NCI-H128 (cell line): ENCODE results near the gene DUSP22.
"Not testable (repeated sequence)": the region's sequence is repeated elsewhere in the genome, so short reads cannot be mapped to it uniquely, and the experiment has no call there.

Experiments used
- DNase-seq: peaks from one replicate; lab custom pipeline; 2025; ENCODE audit not compliant: unreplicated experiment; lab: John Stamatoyannopoulos, UW

The DUSP22 gene

GRCh38 chr6:322940-323729 lies 30.8 kb downstream of the DUSP22 start:
- no peak for DNase-seq

- DNase-seq = no peak
These were observed 31.4 kb downstream of the DUSP22 start for GRCh38 chr6:323730-324088.

GRCh38 chr6:324116-324728 lies 31.9 kb downstream of the DUSP22 start:
- DNase-seq = no peak

GRCh38 chr6:324729-325125 lies 32.4 kb downstream of the DUSP22 start:
- DNase-seq = no peak

- not testable (repeated sequence) for DNase-seq
These were observed 33.0 kb downstream of the DUSP22 start for GRCh38 chr6:325161-325860.

- not testable (repeated sequence) for DNase-seq
These were observed 33.8 kb downstream of the DUSP22 start for GRCh38 chr6:326066-326465.

- no peak for DNase-seq
These were observed 34.7 kb downstream of the DUSP22 start for GRCh38 chr6:326896-327537.

GRCh38 chr6:327538-328116 lies 35.3 kb downstream of the DUSP22 start:
- no peak for DNase-seq

- DNase-seq = no peak
These were observed 35.9 kb downstream of the DUSP22 start for GRCh38 chr6:328136-328670.

- no peak for DNase-seq
These were observed 36.6 kb downstream of the DUSP22 start for GRCh38 chr6:328924-329323.

- no peak for DNase-seq
These were observed 37.8 kb downstream of the DUSP22 start for GRCh38 chr6:329888-330691.

- DNase-seq = no peak
These were observed 38.7 kb downstream of the DUSP22 start for GRCh38 chr6:330948-331347.

- no peak for DNase-seq
These were observed 39.6 kb downstream of the DUSP22 start for GRCh38 chr6:331622-332521.

GRCh38 chr6:332671-333070 lies 40.4 kb downstream of the DUSP22 start:
- DNase-seq = no peak

GRCh38 chr6:333379-334002 lies 41.2 kb downstream of the DUSP22 start:
- no peak for DNase-seq

- no peak for DNase-seq
These were observed 42.5 kb downstream of the DUSP22 start for GRCh38 chr6:334536-335510.

- DNase-seq = no peak
These were observed 43.3 kb downstream of the DUSP22 start for GRCh38 chr6:335572-335971.
